HepG2 (cell line): ENCODE data around the gene KISS1. TPM values are rescaled to one million over a fixed set of nuclear protein-coding genes. Genes with fewer than 3 reads are reported as not detected.

Experiments used
- CBFB ChIP-seq: sonication (generic); formaldehyde crosslinking; IDR thresholded peaks from 2 replicates; pipeline ENCODE4 v1.4.0; 2020; ENCODE audit warnings: missing genetic modification reagents
- ELF4 ChIP-seq: sonication (generic); formaldehyde crosslinking; IDR thresholded peaks from 2 replicates; pipeline ENCODE4 v1.5.0; 2020; ENCODE audit warnings: missing genetic modification reagents, mild to moderate bottlenecking, moderate library complexity, borderline replicate concordance
- FOXA3 ChIP-seq: IDR thresholded peaks from 2 replicates; pipeline ENCODE4 v1.6.1; 2016; ENCODE audit warnings: missing genetic modification reagents, missing compliant biosample characterization
- HHEX ChIP-seq: IDR thresholded peaks from 2 replicates; pipeline ENCODE4 v1.6.1; 2016; ENCODE audit warnings: control low read depth
- KAT8 ChIP-seq: IDR thresholded peaks from 2 replicates; pipeline ENCODE4 v1.6.1; 2016; ENCODE audit warnings: missing genetic modification reagents, missing compliant biosample characterization
- KDM5A ChIP-seq: fragments of 200-600 bp; sonication (generic); IDR thresholded peaks from 2 replicates; pipeline ENCODE4 v1.7.0; 2018; ENCODE audit warnings: antibody characterized with exemption, mild to moderate bottlenecking, low read length, borderline replicate concordance
- POLR2A ChIP-seq, 2 experiments: IDR thresholded peaks; 2 replicates each; pipeline ENCODE4 v1.6.1; 2011; ENCODE audit warnings: low read depth in 2 of 2, low read length in 2 of 2, mild to moderate bottlenecking in 1 of 2, moderate library complexity in 1 of 2; ENCODE audit not compliant: insufficient read depth in 1 of 2
- RARG ChIP-seq: sonication (generic); formaldehyde crosslinking; IDR thresholded peaks from 2 replicates; pipeline ENCODE4 v1.4.0; 2020; ENCODE audit warnings: low read depth, mild to moderate bottlenecking, missing genetic modification reagents
- ZBTB7B ChIP-seq: sonication (generic); formaldehyde crosslinking; IDR thresholded peaks from 2 replicates; pipeline ENCODE4 v1.4.0; 2020; ENCODE audit warnings: missing genetic modification reagents
- ZNF10 ChIP-seq: sonication (generic); formaldehyde crosslinking; IDR thresholded peaks from 2 replicates; pipeline ENCODE4 v1.4.0; 2020; ENCODE audit warnings: mild to moderate bottlenecking, low read depth, missing genetic modification reagents, borderline replicate concordance
- ZNF451 ChIP-seq: sonication (generic); formaldehyde crosslinking; IDR thresholded peaks from 2 replicates; pipeline ENCODE4 v1.5.0; 2020; ENCODE audit warnings: mild to moderate bottlenecking, missing genetic modification reagents
- ZNF549 ChIP-seq: sonication (generic); formaldehyde crosslinking; IDR thresholded peaks from 2 replicates; pipeline ENCODE4 v1.5.0; 2020; ENCODE audit warnings: missing genetic modification reagents
- ZNF616 ChIP-seq: sonication (generic); formaldehyde crosslinking; IDR thresholded peaks from 2 replicates; pipeline ENCODE4 v1.5.0; 2020; ENCODE audit warnings: low read depth, mild to moderate bottlenecking, missing genetic modification reagents
- polyA plus RNA-seq, 8 experiments: library from polyadenylated mRNA; depleted of rRNA in 3 of 8; stranded (reverse) in 7 of 8; unstranded in 1 of 8; fragments of >200 nt; fragmentation: Illumina TruSeq in 4 of 8; extraction: Trizol in 4 of 8; gene quantifications; 2 replicates each; pipeline versions ENCODE4 v1.2.1 to v1.2.3, GENCODE V29; 2011 to 2016; ENCODE audit warnings: low read depth in 4 of 8, missing spikeins in 1 of 8, mixed read lengths in 1 of 8; ENCODE audit not compliant: insufficient read depth in 1 of 8
- total RNA-seq, 5 experiments: library from RNA; depleted of rRNA; stranded (reverse); fragments of >200 nt; fragmentation: Illumina TruSeq; extraction: Trizol; gene quantifications; 2 replicates each; pipeline ENCODE4 v1.2.3, GENCODE V29; 2016; ENCODE audit warnings: low read depth in 1 of 5
- TF ChIP-seq, protein P1 (sequence below): sonication (generic); formaldehyde crosslinking; IDR thresholded peaks from 2 replicates; pipeline ENCODE4 v1.5.0; 2020; ENCODE audit warnings: missing genetic modification reagents
- TF ChIP-seq, protein P2 (sequence below): sonication (generic); formaldehyde crosslinking; IDR thresholded peaks from 2 replicates; pipeline ENCODE4 v1.9.0; 2021; ENCODE audit warnings: missing genetic modification reagents, mild to moderate bottlenecking, borderline replicate concordance
- TF ChIP-seq, protein P3 (sequence below): sonication (generic); formaldehyde crosslinking; conservative IDR thresholded peaks from 2 replicates; pipeline ENCODE4 v1.8.0; 2022; ENCODE audit warnings: mild to moderate bottlenecking, moderate library complexity, missing genetic modification reagents
- TF ChIP-seq, protein P4 (sequence below): sonication (generic); formaldehyde crosslinking; IDR thresholded peaks from 2 replicates; pipeline ENCODE4 v1.4.0; 2020; ENCODE audit warnings: missing genetic modification reagents

KISS1 gene
- total and polyA plus RNA-seq, 2 of the 13 experiments (the other 11 are each of a cell fraction or from before 2014, with no cell fraction given): 0.24 to 0.80 TPM

DNA sequence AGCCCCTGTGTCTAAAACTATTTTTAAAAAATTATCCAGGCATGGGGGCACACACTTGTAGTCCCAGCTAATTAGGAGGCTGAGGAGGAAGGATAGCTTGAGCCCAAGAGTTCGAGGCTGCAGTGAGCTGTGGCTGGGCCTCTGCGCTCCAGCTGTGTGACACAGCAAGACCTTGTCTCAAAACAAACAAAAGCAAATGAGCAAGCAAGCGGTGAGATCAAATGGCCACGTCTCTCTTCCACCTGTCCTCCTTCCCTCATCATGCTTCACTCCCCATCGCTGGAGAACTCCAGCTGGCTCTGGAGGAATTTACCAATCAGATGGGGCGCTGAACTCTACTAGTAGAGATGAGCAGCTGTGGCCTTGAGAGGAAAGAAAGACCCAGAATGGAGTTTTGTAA, 16.2 kb downstream of the KISS1 start (continued):
- TF ChIP-seq CBFB: no peak
- TF ChIP-seq, protein P1, sequence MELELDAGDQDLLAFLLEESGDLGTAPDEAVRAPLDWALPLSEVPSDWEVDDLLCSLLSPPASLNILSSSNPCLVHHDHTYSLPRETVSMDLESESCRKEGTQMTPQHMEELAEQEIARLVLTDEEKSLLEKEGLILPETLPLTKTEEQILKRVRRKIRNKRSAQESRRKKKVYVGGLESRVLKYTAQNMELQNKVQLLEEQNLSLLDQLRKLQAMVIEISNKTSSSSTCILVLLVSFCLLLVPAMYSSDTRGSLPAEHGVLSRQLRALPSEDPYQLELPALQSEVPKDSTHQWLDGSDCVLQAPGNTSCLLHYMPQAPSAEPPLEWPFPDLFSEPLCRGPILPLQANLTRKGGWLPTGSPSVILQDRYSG (CRISPR knock-in tag): no peak
- TF ChIP-seq ELF4: no peak
- no peak for TF ChIP-seq KAT8 (CRISPR knock-in tag)
- TF ChIP-seq, protein P2, sequence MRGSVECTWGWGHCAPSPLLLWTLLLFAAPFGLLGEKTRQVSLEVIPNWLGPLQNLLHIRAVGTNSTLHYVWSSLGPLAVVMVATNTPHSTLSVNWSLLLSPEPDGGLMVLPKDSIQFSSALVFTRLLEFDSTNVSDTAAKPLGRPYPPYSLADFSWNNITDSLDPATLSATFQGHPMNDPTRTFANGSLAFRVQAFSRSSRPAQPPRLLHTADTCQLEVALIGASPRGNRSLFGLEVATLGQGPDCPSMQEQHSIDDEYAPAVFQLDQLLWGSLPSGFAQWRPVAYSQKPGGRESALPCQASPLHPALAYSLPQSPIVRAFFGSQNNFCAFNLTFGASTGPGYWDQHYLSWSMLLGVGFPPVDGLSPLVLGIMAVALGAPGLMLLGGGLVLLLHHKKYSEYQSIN (CRISPR knock-in tag): no peak
- 0 out of 2 replicates have a peak, but pooled peaks have one; percentile 37 for TF ChIP-seq FOXA3
- TF ChIP-seq ZNF451 (CRISPR knock-in tag): no peak
- TF ChIP-seq, protein P3, sequence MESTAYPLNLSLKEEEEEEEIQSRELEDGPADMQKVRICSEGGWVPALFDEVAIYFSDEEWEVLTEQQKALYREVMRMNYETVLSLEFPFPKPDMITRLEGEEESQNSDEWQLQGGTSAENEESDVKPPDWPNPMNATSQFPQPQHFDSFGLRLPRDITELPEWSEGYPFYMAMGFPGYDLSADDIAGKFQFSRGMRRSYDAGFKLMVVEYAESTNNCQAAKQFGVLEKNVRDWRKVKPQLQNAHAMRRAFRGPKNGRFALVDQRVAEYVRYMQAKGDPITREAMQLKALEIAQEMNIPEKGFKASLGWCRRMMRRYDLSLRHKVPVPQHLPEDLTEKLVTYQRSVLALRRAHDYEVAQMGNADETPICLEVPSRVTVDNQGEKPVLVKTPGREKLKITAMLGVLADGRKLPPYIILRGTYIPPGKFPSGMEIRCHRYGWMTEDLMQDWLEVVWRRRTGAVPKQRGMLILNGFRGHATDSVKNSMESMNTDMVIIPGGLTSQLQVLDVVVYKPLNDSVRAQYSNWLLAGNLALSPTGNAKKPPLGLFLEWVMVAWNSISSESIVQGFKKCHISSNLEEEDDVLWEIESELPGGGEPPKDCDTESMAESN (CRISPR knock-in tag): peak; percentile 87
- TF ChIP-seq, protein P4, sequence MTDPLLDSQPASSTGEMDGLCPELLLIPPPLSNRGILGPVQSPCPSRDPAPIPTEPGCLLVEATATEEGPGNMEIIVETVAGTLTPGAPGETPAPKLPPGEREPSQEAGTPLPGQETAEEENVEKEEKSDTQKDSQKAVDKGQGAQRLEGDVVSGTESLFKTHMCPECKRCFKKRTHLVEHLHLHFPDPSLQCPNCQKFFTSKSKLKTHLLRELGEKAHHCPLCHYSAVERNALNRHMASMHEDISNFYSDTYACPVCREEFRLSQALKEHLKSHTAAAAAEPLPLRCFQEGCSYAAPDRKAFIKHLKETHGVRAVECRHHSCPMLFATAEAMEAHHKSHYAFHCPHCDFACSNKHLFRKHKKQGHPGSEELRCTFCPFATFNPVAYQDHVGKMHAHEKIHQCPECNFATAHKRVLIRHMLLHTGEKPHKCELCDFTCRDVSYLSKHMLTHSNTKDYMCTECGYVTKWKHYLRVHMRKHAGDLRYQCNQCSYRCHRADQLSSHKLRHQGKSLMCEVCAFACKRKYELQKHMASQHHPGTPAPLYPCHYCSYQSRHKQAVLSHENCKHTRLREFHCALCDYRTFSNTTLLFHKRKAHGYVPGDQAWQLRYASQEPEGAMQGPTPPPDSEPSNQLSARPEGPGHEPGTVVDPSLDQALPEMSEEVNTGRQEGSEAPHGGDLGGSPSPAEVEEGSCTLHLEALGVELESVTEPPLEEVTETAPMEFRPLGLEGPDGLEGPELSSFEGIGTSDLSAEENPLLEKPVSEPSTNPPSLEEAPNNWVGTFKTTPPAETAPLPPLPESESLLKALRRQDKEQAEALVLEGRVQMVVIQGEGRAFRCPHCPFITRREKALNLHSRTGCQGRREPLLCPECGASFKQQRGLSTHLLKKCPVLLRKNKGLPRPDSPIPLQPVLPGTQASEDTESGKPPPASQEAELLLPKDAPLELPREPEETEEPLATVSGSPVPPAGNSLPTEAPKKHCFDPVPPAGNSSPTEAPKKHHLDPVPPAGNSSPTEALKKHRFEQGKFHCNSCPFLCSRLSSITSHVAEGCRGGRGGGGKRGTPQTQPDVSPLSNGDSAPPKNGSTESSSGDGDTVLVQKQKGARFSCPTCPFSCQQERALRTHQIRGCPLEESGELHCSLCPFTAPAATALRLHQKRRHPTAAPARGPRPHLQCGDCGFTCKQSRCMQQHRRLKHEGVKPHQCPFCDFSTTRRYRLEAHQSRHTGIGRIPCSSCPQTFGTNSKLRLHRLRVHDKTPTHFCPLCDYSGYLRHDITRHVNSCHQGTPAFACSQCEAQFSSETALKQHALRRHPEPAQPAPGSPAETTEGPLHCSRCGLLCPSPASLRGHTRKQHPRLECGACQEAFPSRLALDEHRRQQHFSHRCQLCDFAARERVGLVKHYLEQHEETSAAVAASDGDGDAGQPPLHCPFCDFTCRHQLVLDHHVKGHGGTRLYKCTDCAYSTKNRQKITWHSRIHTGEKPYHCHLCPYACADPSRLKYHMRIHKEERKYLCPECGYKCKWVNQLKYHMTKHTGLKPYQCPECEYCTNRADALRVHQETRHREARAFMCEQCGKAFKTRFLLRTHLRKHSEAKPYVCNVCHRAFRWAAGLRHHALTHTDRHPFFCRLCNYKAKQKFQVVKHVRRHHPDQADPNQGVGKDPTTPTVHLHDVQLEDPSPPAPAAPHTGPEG (CRISPR knock-in tag): no peak
- TF ChIP-seq ZNF10 (CRISPR knock-in tag): no peak
- no peak for TF ChIP-seq ZNF616
- no peak for TF ChIP-seq RARG (CRISPR knock-in tag)
- TF ChIP-seq ZBTB7B (CRISPR knock-in tag): no peak
- no peak for TF ChIP-seq HHEX (CRISPR knock-in tag)
- TF ChIP-seq POLR2A (IDR thresholded peaks at IDR 0.05; ENCODE audit: insufficient read depth in 1 of 2, low read depth in 2 of 2, low read length in 2 of 2): no peak
- no peak for TF ChIP-seq KDM5A
- no peak for TF ChIP-seq ZNF549
